ENCODE measurements around the gene PCGF3. TPM values are rescaled to one million over a fixed set of nuclear protein-coding genes. Genes with fewer than 3 reads are reported as not detected.
"Not testable (repeated sequence)": the region's sequence is repeated elsewhere in the genome, so short reads cannot be mapped to it uniquely, and the experiment has no call there.

Gene PCGF3
- polyA plus RNA-seq, 3 donors from 2014 or later, result 6.5 to 7.5 (median 6.6) TPM

DNA sequence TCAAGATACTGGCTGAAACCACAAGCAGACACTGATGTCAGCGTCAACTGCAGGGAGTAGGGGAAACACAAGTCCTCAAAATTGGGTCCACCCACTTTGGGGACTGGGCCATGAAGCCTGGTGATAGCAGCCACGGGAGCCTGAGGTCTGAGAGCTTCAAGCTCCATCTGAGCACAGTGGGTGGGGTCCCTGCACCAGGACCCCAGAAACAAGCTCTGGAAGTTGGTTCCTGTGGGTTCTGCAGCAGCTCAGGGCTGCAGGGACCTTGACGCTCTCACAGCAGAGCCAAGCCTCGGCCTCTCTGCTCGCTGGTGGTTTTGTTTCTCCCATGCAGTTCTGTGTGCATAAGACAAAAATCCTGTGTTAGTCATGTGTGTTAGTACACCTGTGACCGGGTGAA, 65.8 kb downstream of the PCGF3 start:
- Mint-ChIP-seq H3K27me3 (ENCODE audit: low read depth in 3 of 3) (peaks cover 0 to 3% (median 2%) of the 10 kb centered on the region in 3 donors), H3K4me1 (peaks cover 61 to 77% of the 10 kb centered on the region in 2 donors), H3K9me3 (no peaks in the 10 kb centered on the region), H3K36me3 (peaks cover 13 to 23% (median 22%) of the 10 kb centered on the region in 3 donors), H3K27ac (peak overlapping the region in 1 of 6 donors; percentile 55), H3K4me3 (no peak overlapping the region)
- DNase-seq, result no peak

DNA sequence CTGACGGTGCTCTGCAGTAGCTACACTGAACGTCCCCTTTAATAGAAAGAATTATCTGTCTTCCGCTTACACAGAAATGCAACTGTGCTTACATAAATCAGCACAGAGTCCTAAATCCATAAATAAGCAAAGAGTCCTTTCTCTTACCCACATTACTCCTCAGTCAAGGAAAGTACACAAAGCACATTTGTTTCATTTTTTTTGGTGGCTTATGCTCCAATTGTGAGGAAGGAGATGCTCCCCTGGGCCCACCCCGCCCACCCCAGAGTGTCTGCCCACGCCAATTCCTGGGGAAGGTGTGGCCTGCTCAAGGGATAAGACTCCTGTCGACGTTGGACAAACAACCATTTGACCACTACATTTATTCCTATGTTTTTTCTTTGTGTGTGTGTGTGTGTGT, 66.5 kb downstream of the PCGF3 start:
- Mint-ChIP-seq H3K36me3 (peaks cover 14 to 28% (median 18%) of the 10 kb centered on the region in 3 donors), H3K27ac (peak overlapping the region in 4 of 6 donors; percentile 13 to 55 (median 36)), H3K4me3 (no peak overlapping the region), H3K9me3 (no peaks in the 10 kb centered on the region), H3K4me1 (peaks cover 64 to 77% of the 10 kb centered on the region in 2 donors), H3K27me3 (ENCODE audit: low read depth in 3 of 3) (peaks cover 0 to 3% (median 2%) of the 10 kb centered on the region in 3 donors)
- DNase-seq, result no peak

DNA sequence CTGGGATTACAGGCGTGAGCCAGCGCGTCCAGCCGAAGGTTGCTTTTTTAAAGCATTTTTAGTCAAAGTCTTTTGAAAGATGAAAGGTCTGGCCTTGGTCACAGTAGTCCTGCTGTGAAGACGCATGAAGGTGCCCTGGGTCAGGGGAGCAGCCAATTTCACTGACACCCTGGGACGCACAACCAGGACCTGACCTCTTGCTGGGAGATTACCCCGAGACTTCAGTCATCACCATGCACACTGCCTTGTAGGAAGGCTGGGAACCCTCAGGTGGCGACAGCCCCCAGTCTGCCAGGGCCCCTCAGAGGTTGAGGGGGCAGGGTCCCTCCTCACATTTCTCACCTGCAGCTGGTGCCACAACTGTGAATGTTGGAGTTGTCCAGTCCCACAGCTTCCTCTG, 67.1 kb downstream of the PCGF3 start:
- H3K27me3 Mint-ChIP-seq (ENCODE audit: low read depth in 3 of 3), result peaks cover 0 to 3% (median 0%) of the 10 kb centered on the region in 3 donors
- DNase-seq, result no peak
- peak overlapping the region in 4 of 6 donors; percentile 7 to 46 (median 20) for H3K27ac Mint-ChIP-seq
- no peak overlapping the region for H3K4me3 Mint-ChIP-seq
- H3K4me1 Mint-ChIP-seq, result peaks cover 67 to 77% of the 10 kb centered on the region in 2 donors
- peaks cover 12 to 32% (median 13%) of the 10 kb centered on the region in 3 donors for H3K36me3 Mint-ChIP-seq
- H3K9me3 Mint-ChIP-seq, result no peaks in the 10 kb centered on the region

- Mint-ChIP-seq H3K4me3 (no peak overlapping the region), H3K36me3 (peaks cover 13 to 32% (median 14%) of the 10 kb centered on the region in 3 donors), H3K9me3 (no peaks in the 10 kb centered on the region), H3K4me1 (peaks cover 69 to 78% of the 10 kb centered on the region in 2 donors), H3K27me3 (ENCODE audit: low read depth in 3 of 3) (peaks cover 0 to 3% (median 0%) of the 10 kb centered on the region in 3 donors), H3K27ac (no peak overlapping the region)
- DNase-seq, result no peak
Observed at GRCh38 chr4:773214-773613, 67.6 kb downstream of the PCGF3 start.

DNA sequence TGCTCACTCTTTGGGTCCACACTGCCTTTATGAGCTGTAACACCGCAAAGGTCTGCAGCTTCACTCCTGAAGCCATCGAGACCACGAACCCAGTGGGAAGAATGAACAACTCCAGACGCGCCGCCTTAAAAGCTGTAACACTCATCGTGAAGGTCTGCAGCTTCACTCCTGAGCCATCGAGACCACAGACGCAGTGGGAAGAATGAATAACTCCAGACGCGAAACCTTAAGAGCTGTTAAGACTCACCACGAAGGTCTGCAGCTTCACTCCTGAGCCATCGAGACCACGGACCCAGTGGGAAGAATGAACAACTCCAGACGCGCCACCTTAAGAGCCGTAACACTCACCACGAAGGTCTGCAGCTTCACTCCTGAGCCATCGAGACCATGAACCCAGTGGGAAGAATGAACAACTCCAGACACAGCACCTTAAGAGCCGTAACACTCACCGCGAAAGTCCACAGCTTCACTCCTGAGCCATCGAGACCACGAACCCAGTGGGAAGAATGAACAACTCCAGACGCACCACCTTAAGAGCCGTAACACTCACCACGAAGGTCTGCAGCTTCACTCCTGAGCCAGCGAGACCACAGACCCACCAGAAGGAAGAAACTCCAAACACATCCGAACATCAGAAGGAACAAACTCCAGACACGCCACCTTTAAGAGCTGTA, 68.9 kb downstream of the PCGF3 start:
- DNase-seq; H3K9me3 Mint-ChIP-seq; H3K27me3 Mint-ChIP-seq (ENCODE audit: low read depth in 3 of 3): not testable (repeated sequence)
- H3K4me3 Mint-ChIP-seq, result peak overlapping the region; percentile 0 to 67 (median 50)
- H3K27ac Mint-ChIP-seq, result peak overlapping the region in 5 of 6 donors; percentile 45 to 84 (median 69)
- H3K36me3 Mint-ChIP-seq, result peaks cover 11 to 28% (median 16%) of the 10 kb centered on the region in 3 donors
- peaks cover 68 to 78% of the 10 kb centered on the region in 2 donors for H3K4me1 Mint-ChIP-seq

- not testable (repeated sequence) for H3K27me3 Mint-ChIP-seq (ENCODE audit: low read depth in 3 of 3); H3K9me3 Mint-ChIP-seq; DNase-seq
- Mint-ChIP-seq H3K36me3 (peaks cover 11 to 29% (median 16%) of the 10 kb centered on the region in 3 donors), H3K4me3 (peak overlapping the region in 1 of 5 donors; percentile 69), H3K4me1 (peaks cover 68 to 78% of the 10 kb centered on the region in 2 donors), H3K27ac (peak overlapping the region in 3 of 6 donors; percentile 16 to 88 (median 63))
Observed at GRCh38 chr4:775485-775884, 69.9 kb downstream of the PCGF3 start.

GRCh38 chr4:776743-777441, 71.3 kb downstream of the PCGF3 start:
- Mint-ChIP-seq H3K36me3 (peaks cover 11 to 29% (median 16%) of the 10 kb centered on the region in 3 donors), H3K4me3 (peak overlapping the region in 3 of 5 donors; percentile 1 to 44 (median 7))
- no peak for DNase-seq

DNA sequence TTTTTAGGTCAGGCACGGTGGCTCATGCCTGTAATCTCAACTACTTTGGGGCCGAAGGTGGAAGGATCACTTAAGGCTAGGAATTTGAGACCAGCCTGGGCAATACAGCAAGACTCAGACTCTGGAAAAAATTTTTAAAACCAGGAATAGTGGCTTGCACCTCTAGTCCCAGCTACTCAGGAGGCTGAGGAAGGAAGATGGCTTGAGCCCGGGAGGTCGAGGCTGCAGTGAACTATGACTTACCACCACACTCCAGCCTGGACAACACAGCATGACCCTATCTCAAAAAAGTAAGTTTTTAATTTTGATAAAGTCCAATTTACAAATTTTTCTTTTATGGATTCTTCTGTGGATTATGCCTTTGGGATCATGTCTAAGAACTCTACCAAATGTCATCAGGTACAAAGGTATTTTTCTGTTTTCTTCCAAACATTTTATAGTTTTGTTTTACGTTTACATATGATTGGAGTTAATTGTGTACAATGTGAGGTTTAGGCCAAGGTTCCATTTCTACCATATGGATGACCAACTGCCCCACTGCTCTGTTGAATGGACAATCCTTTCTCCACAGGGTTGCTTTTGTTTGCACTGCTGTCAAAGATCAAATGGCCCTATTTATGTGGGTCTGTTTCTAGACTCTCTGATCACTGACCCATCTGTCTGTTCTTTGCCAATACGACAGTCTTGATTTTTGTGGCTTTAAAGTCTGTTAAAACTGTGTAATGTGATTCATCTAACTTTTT, 72.1 kb downstream of the PCGF3 start:
- H3K36me3 Mint-ChIP-seq, result peaks cover 11 to 29% (median 16%) of the 10 kb centered on the region in 3 donors
- H3K27ac Mint-ChIP-seq, result peak overlapping the region in 5 of 6 donors; percentile 18 to 79 (median 55)
- H3K4me3 Mint-ChIP-seq, result peak overlapping the region in 3 of 5 donors; percentile 1 to 38 (median 1)
- H3K4me1 Mint-ChIP-seq, result peaks cover 74 to 76% of the 10 kb centered on the region in 2 donors
- H3K27me3 Mint-ChIP-seq (ENCODE audit: low read depth in 3 of 3), result peaks cover 9 to 16% (median 11%) of the 10 kb centered on the region in 3 donors
- no peak for DNase-seq
- no peaks in the 10 kb centered on the region for H3K9me3 Mint-ChIP-seq

More at GRCh38 chr4:776743-777441, 71.3 kb downstream of the PCGF3 start:
- no peaks in the 10 kb centered on the region for H3K9me3 Mint-ChIP-seq
- H3K27me3 Mint-ChIP-seq (ENCODE audit: low read depth in 3 of 3), result peaks cover 4 to 11% (median 6%) of the 10 kb centered on the region in 3 donors
- H3K4me1 Mint-ChIP-seq, result peaks cover 70 to 74% of the 10 kb centered on the region in 2 donors
- H3K27ac Mint-ChIP-seq, result peak overlapping the region; percentile 48 to 79 (median 58)

GRCh38 chr4:779555-779954, 73.9 kb downstream of the PCGF3 start:
- H3K27me3 Mint-ChIP-seq (ENCODE audit: low read depth in 3 of 3), result peaks cover 11 to 20% (median 15%) of the 10 kb centered on the region in 3 donors
- no peaks in the 10 kb centered on the region for H3K9me3 Mint-ChIP-seq
- no peak for DNase-seq
- peaks cover 58 to 67% of the 10 kb centered on the region in 2 donors for H3K4me1 Mint-ChIP-seq
- H3K4me3 Mint-ChIP-seq, result peak overlapping the region; percentile 40 to 95 (median 90)
- H3K36me3 Mint-ChIP-seq, result peaks cover 11 to 22% (median 11%) of the 10 kb centered on the region in 3 donors
- H3K27ac Mint-ChIP-seq, result peak overlapping the region; percentile 81 to 92 (median 86)

GRCh38 chr4:780255-780654, 74.6 kb downstream of the PCGF3 start:
- Mint-ChIP-seq H3K4me3 (peak overlapping the region; percentile 79 to 95 (median 90)), H3K4me1 (peaks cover 53 to 60% of the 10 kb centered on the region in 2 donors), H3K27ac (peak overlapping the region; percentile 81 to 92 (median 86)), H3K27me3 (ENCODE audit: low read depth in 3 of 3) (peaks cover 11 to 26% (median 17%) of the 10 kb centered on the region in 3 donors), H3K36me3 (peaks cover 7 to 18% (median 7%) of the 10 kb centered on the region in 3 donors)
- not testable (repeated sequence) for DNase-seq, H3K9me3 Mint-ChIP-seq

DNA sequence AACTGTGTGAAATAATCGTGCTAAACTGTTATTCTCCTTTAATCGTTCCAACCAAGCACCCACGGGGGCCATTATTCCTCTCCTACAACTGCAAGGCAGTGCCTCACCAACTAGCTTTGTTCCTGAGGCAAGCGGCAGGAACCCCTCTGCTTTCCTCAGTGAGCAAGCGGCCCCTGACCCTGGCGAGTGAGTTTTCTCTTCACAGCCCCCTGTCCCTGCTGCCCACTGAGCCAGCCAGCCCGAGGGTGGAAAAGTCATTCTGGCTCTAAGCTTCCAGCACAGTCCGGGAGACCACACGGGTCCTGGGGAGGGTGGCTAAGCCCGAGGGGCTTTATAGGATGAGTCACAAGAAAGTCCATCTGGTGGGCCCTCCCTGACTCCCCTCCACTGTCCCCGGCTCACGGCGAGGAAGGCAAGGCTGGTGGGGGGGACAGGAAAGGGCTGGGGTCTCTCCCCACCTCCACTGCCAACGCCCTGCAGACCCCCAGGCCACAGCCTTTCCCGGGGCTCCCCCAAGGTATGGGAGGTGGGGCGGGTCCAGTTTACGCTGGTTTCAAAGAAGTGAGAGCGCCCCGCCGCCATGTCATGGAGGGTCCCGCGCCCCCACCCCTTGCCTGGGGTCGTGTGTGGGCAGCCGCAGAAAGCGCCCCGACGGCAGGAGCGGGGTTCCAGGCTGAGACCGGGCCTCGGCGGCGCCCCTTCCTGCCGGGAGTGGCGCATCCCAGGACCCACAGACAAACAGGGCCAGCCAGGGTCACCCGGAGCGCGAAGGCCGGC, 75.3 kb downstream of the PCGF3 start:
- Mint-ChIP-seq H3K4me1 (peaks cover 49 to 53% of the 10 kb centered on the region in 2 donors), H3K9me3 (no peaks in the 10 kb centered on the region), H3K36me3 (peaks cover 5 to 15% (median 7%) of the 10 kb centered on the region in 3 donors), H3K4me3 (peak overlapping the region; percentile 88 to 95 (median 90)), H3K27me3 (ENCODE audit: low read depth in 3 of 3) (peaks cover 12 to 27% (median 17%) of the 10 kb centered on the region in 3 donors), H3K27ac (peak overlapping the region; percentile 92 to 98 (median 95))
- DNase-seq, result no peak

DNA sequence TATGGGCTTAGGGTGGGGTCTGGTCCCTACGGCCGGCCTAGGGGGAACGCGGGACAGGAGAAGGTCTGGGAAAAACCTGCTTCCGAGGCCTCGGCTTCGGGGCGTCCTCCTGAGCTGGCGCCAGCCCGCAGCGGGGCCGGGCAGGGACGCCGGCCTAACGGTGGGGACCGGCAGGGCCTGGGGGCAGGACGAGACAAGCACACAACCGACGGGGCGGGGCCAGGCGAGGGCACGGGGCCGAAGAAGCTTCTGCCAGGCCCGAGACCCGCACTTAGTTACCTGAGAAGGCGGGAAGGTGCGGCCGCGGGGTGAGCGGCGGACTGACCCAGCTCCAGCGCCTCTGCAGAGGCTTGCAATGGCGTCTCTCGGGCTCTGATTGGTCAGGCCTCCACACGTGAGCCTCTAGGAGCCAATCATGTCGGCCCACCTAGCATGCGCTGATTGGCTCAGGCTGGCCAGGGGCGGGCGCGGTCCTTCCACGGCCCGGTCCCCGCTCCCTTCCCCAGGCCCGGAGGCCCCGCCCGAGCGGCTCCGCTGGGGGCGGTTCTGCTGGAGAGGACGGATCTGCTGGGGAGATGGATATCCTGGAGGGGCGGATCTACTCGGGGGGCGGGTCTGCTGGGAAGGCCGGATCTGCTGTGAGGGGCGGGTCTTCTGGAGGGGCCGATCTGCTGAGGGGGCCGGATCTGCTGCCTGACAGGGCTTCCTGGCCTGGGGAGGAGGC, 76.0 kb downstream of the PCGF3 start:
- H3K27me3 Mint-ChIP-seq (ENCODE audit: low read depth in 3 of 3), result peaks cover 12 to 27% (median 17%) of the 10 kb centered on the region in 3 donors
- peaks cover 3 to 12% (median 7%) of the 10 kb centered on the region in 3 donors for H3K36me3 Mint-ChIP-seq
- H3K27ac Mint-ChIP-seq, result peak overlapping the region; percentile 92 to 98 (median 95)
- peaks cover 46% of the 10 kb centered on the region in 2 donors for H3K4me1 Mint-ChIP-seq
- H3K9me3 Mint-ChIP-seq, result no peaks in the 10 kb centered on the region
- DNase-seq, result peak; percentile 99
- H3K4me3 Mint-ChIP-seq, result peak overlapping the region; percentile 88 to 95 (median 90)
